Fibroblast of skin of left biceps (primary cell): ENCODE results near the gene SHLD2.
"Not testable (repeated sequence)": the region's sequence is repeated elsewhere in the genome, so short reads cannot be mapped to it uniquely, and the experiment has no call there.

ENCODE experiments used
- DNase-seq, 2 experiments: peaks; one replicate each; pipeline ENCODE4 v3.0.0-alpha.2; 2013; ENCODE audit warnings: low read depth in 2 of 2

Gene SHLD2

DNA sequence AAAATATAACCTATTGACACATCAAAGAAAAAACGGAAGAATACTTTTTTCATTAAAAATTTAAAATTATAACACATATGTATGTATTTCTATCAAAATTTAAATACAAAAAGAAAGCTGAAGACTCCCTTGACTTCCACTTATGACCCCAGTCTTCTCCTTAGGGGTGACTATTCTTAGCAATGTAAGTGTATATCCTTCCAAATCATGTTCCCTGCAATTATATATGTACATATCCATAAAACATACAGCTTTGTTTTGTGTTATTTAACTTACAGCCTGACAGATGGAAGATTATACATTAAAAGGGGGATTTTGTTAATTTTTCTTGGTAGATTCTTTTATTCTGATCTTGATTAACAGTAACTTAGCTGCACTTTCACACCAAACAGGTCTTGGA lies 9.5 kb upstream of the SHLD2 start:
- no peak for DNase-seq

DNA sequence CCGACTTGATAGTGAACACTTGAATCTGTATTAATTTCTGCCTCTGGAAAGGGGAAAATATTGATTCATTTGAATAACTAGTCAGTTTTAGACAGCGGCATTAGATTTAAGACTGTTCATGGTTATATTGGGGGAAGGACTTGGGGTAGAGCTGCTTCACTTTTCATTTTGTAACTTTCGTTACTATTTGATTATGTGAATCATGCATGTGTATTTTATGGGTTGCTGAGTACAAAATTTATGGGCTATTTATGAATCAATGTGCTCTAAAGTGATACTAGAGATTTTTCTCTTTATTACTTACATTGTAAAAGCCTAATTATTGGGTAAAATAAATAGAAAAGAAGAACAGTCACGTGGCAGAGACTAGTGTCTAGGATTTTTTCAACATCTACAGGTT lies 5.3 kb upstream of the SHLD2 start:
- DNase-seq, result no peak

DNA sequence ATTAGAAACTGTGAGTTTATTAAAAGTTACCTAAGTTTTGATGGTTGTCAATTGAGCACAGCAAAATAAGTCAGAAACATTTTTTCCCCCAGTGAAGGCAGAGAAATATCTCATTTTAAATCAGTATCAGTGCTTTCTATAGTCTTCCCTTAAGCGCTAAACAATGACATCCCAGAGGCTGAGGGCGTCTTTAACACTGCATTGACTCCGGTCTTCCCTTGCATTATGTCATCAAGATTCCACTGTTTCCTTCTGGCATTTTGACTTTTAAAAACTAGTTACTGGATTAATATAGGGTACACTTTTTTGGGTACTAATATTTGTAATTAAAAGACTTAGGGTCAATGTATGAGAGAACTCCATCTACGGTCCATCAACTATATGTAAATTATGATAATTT lies 4.2 kb upstream of the SHLD2 start:
- DNase-seq, result no peak

DNA sequence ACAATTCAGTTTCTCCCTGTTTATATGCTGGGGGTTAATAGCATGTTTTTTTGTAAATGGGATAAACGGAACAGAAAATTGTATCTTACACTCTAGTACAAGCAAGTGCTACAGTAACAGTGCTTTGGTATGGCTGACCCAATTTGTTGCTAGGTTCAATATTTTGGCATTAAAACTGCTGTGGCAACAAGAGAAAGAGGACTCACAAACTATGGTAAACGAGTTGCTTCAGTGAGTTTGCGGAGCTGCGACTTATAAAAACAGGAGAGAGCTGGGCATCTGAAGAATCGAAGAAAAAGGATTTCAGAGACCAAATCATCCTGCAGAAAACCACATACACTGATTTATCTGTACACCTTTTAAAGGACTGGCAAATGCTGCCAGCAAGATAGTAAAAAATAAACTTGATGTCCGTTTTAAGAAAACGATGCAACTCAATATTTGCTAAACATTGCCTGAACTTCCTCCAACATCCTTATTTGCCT lies 2.6 kb upstream of the SHLD2 start:
- DNase-seq, result no peak

DNA sequence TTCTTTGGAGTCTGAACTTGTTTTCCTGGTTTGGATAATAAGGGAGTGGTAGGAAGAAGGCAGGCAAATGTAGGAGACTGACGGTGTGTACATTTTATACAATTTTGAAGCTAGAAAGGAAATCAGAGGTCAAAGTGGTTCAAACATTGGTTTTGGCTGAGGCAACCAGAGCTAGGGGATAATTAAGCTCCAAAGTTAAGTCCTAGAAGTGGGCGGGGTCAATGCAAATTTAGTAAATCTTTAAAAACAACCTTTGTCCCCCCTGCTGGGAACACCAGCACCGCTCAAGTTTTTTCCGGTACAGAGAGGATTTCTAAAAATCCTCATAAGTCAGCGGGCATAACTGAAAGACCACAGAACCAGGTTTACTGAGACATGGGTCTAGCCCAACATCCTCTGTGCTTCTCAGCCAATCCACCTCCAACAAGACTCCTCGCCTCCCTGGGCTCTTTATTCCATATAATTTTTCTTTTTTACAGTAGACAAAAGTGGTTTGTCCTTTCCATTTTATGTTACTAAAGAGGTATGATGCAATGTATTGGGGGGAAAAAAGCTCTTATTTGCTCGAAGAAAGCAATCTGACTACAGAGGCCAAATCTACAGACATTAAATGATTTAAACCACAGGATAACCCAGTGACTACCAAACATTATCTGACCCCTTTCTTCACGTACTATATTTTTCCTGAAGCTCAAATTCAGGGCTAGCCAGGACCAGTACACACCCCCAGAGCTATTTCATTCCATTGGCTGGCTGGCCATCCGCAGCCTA lies 2.0 kb upstream of the SHLD2 start:
- DNase-seq, result no peak

DNA sequence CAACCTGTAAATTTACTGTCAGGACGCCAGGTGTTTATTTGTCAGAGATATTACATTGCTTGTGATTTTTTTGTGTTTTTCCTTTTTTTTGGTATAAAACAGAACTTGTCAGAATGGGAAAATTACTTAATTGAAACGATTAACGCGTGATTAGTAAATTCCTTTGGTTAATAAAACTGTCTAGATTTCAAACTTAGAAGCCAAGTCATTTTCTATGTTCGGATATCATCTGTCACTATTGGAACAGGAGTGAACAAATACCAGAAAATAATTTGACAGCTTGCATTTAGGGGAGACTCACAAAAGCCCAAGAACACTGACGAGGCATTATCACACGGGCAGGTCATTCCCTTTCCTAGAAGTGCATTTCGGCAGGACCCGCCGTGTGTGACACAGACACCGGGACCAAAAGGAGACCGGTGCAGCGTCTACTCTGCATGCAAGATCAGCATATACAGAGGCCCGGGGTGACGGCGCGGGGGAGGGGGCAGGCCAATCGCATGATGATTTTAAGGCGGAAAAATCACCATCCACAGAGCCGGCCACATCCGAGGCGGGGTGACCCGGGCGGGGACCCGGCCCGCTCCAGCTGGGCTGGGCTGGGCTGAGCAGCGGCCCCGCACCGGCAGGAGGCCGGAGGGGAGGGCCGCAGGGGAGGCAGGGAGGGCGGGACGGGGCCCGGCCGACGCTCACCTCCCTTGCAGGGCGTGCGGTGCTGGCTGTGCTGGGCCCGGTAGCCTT lies 1.2 kb upstream of the SHLD2 start:
- no peak for DNase-seq

DNA sequence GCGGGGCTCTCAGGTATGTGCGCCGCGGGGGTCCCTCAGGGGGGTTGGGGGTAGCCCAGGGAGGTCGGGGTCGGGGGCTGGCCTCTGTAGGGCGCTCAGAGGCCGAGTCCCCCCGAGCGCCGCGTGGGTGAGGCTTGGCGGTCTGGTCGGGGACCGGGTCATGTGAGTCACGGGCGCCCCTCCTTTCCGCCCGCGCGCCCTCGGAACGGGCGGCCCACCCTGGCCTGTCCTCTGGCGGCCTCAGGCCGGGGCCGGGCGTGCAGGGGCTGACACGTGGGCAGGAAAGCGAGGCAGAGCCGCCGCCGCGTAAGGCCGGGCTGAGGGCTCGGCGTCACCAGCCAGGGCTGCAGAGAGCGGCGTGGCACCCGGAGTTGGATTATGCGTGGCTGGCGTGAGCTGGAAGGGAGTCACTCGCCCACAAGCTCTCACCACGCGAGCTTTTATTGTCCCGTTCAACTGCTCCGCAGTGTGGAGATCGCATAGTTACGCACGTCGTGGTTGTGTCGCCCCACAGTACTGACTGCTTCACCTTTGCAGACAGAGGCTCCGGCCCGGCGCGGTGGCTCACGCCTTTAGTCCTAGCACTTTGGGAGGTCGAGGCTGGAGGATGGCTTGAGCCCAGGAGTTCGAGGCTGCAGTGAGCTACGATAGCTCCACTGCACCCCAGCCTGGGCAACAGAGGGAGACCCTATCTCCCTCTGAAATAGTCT lies 385 bp downstream of the SHLD2 start:
- DNase-seq, result peak; percentile 25 to 34

DNA sequence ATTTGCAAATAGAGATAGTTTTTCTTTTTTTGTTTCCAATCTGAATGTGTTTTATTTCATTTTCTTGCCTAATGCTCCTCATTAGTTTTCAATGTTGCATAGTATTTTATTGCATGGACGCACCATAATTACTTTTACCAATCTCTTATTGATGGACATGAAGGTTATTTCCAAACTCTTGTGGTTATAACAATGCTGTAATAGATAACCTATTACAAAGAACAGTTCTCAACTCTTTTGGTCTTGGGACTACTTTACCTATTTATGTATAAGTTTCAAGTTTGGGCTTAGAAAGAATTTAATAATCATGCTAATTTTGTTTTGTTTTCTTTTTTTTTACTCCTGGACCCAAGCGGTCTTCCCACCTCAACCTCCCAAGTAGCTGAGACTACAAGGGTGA lies 7.0 kb downstream of the SHLD2 start:
- no peak for DNase-seq

DNA sequence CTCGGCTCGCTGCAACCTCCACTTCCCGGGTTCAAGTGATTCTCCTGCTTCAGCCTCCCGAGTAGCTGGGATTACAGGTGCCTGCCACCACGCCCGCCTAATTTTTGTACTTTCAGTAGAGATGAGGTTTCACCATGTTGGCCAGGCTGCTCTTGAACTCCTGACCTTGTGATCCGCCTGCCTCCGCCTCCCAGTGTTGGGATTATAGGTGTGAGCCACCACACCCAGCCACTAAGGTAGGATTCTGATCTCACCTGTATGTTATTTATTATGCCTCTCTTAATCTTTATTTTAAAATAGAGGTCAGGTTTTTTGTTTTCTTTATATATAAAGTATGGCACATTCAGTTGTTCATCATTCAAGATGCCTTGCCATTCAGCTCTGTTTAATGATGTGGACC lies 9.7 kb downstream of the SHLD2 start:
- DNase-seq, result not testable (repeated sequence)

DNA sequence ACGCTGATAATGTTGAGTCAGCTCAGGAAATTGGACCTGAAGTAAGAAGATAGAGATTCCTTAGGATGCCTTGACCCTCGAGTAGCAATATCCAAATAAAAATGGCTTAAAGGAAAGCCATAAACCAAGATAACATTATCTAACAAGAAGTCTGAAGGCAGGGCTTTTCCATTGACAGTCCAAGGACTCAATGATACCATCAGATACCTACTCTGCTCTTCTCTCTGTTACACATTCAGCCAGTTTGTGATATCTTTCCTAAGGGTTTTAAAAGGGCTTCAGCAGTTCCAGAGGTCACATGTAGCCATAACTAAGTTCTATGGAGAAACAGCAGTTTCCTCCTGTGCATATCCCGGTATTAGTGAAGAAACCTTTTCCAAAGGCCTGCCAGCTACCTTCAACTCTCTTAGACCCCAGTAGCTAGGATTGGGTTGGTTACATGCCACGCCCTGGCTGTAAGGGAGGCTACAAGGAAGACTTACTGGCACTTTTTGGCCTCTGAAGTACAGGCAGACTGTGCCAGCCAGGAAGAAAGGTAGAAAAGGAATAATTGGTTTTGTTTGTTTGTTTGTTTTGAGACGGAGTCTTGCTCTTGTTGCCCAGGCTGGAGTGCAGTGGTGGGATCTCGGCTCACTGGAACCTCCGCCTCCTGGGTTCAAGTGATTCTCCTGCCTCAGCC lies 10.6 kb downstream of the SHLD2 start:
- DNase-seq, result no peak

DNA sequence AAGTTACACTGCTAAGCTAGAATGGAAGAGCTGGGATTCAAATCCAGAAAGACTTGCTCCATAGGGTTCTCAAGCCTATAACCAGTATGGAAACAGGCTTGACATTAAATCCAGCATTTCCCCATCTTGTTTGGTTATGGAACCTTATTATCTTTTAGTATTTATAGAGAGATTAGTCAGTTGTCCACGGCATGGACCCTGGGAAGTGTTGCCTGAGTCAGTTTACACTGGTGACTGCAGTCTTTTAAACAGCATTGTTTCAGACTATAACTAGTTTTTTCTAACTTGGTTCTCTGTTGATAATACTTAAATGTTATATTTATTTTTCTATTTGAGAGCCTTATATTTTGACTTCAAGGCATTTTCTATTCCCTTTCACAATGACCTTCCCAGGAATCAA lies 23.1 kb downstream of the SHLD2 start:
- DNase-seq, result not testable (repeated sequence)

DNA sequence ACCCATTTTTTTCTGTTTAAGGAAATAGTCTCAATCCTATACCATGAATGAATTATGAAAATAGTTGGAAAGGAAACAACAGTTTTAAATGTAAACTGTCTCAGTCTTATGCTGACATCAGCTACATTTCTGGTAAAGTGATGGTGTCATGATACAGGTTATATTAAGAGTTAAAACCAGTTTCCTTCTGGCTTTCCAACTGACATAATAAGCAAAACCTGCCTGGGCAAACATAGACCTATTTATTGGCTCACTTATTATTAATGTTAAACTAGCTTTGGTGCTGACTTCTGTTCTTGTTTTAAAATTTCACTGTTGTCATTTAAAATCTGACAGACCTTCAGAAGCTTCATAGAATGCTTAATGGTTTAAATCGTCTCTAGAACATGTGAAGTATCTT lies 24.0 kb downstream of the SHLD2 start:
- not testable (repeated sequence) for DNase-seq

DNA sequence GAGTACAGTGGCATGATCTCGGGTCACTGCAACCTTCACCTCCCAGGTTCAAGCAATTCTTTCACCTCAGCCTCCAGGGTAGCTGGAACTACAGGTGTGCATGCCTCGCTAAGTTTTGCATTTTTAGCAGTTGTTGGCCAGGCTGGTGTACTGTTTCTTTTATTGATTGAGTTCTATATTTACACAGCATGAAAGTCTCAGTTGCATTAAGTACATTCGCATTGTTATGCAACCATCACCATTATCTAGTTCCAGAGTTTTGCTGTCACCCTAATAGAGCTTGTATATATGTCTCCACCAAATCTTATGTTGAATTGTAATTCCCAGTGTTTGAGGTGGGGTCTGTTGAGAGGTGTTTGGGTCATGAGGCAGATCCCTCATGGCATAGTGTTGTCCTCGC lies 28.3 kb downstream of the SHLD2 start:
- not testable (repeated sequence) for DNase-seq

DNA sequence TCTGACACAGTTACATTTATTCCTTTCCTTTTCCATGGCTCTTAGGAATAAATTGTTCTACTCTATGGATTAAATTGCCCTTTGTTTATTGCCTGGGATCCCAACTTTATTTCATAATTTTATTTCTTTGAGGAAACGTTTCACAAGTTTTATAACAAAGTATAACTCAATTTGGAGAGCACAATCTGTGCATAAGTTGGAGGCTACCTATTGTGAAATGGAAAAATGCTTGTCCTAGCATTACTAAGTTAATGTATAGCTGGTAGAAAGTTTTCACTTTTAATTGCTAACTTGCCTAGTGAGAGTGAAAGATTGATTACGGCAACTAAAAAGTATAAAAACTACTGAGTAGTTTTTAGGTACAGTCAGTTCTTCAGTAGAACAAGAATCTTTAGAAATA lies 32.0 kb downstream of the SHLD2 start:
- not testable (repeated sequence) for DNase-seq

DNA sequence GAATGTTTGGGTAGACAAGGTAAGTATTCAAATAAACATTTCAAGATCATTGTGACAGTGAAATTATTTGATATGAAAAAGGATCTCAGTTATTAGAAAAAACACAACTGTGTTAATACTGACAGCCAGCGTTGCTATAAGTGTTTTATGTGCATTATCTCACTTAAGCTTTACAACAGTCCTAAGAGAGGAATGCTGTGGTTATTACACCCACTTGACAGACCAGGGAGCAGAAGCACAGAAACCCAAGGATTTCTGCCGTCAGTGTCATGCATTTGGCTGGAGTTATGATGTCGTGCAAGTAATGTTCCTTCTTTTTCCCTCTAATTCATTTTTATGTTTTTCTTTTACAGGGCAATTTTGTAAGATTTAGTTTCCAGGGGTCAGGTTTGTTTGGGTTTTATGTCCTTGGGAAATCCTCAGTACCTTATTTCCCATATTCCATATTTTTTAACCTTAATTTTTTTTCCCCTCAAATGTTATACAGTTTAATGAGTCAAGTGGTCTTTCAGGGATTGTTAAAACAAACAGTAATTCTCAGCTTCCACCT lies 32.7 kb downstream of the SHLD2 start:
- DNase-seq, result not testable (repeated sequence)

DNA sequence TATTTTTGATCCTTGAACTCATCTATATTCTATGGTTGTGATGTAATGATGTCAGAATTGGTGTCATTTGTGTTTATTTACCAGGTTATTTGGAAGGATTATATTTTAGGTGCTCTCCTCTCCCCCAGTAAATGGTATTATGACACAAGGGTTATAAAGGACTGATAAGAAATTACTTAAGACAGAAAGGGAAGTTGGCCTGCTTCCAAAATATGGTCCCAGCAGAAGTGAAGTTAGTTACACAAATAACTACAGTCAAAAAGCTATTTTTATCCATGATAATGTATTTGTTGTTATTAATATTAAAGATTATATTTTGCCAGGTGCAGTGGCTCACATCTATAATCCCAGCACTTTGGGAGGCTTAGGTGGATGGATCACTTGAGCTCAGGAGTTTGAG lies 37.2 kb downstream of the SHLD2 start:
- not testable (repeated sequence) for DNase-seq

DNA sequence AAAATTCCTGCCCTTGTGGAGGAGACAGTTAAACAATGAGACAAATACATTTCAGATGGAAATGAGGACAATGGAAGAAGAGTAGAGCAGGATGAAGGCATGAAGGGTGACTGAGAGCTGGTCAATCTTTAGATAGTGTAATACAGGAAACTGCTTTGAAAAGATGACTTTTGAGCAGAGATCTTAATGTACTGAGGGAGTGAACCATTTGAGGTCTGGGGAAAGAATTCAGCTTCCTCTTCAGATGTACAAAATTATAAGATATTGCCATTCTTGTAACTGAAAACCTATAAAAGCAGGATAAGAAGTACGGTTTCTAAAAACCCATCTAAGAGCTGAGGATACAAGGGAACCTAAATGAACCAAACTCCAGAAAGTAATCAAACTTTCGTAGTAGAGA lies 38.9 kb downstream of the SHLD2 start:
- DNase-seq, result not testable (repeated sequence)

DNA sequence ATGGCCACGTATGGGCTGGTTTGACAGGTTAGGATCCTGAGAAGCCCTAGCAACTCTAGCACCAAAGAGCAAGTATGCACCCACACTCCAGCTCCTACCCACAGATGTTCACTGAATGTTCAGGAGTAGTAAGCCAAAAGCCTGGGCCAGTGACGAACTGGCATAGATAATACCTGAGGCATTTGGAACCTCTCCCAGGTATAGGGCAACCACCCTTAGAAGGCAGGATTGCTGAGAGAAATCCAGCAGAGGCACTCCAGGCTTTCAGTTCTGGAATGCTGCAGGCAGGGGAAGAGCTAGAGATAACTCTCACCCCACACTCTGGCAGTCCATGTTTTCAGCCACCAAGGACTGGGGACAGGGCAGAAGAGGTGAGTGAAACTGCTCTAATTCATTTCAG lies 39.4 kb downstream of the SHLD2 start:
- not testable (repeated sequence) for DNase-seq

DNA sequence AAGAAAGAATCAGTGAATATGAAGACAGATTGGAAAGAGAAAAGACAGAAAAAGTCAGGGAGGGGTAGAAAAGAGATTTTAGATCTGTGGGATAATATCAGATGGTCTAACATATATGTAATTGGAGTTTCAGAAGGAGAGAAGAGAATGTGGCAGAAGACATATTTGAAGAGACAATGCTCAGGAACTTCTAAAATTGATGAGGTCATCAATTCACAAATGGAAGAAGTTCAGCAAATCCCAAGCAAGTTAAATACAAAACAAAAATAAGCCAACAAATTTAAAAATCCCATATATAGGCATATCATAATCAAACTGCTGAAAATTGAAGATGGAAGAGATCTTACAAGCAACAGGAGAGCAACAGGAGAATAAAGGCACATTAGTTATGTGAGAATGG lies 42.5 kb downstream of the SHLD2 start:
- DNase-seq, result not testable (repeated sequence)

DNA sequence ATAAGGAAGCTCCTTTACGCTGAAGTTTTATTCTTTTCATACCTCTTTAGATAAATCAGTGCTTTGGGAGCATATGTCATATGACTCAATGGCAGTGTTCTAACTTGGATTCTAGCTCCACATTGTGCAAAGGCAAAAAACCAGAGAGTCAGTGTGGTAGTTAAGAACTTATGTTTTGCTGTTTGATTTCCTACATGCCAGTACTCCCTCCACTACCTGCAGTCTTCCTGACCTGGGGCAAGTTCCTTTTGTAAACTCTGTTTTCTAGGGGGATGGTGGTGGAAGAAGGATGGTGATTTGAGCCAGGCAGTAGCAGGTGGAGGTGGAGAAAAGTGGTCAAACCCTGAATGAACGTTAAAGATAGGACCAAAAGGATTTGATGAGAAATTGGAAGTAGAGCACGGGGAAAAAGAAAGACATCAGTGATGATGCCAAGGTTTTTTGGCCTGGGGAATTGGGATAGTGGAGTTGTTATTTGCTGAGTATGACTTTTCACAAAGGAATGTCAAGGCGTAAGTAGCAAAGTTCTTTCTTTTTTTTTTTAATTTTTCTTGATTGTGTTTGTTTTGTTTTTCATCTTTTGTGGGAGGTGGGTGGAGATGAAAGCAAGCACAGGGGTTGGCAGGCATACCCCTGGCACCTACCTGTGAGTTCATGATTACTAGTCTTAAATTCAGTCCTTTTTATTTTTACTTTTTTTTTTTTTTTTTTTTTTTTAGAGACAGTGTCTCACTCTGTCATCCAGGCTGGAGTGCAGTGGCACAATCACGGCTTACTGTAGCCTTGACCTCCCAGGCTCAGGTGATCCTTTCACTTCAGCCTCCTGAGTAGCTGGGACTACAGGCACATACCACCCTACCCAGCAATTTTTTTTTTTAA lies 47.5 kb downstream of the SHLD2 start:
- not testable (repeated sequence) for DNase-seq

DNA sequence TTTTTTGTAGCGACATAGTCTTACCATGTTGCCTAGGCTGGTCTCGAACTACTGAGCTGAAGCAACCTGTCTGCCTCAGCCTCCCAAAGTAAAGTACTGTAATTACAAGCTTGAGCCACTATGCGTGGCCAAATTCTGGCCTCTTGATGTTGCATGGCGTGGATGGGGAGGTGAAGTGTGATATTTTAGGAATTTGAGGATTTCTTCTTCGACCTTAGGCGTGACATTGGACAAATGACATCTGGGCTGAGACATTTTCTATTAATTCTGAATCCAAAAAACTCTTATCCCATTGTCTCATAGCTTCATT lies 48.1 kb downstream of the SHLD2 start:
- DNase-seq, result not testable (repeated sequence)
